K562 (cell line): ENCODE data around the gene KIFC3. TPM values are rescaled to one million over a fixed set of nuclear protein-coding genes. Genes with fewer than 3 reads are reported as not detected.

Source experiments
- CREB1 ChIP-seq, 2 experiments: sonication (generic) in 1 of 2; formaldehyde crosslinking in 1 of 2; IDR thresholded peaks; 2 replicates each; pipeline versions ENCODE4 v1.6.1 to v1.8.0; 2012 to 2022; ENCODE audit warnings: inconsistent platforms in 1 of 2, mild to moderate bottlenecking in 1 of 2, missing genetic modification reagents in 1 of 2, moderate library complexity in 1 of 2
- DACH1 ChIP-seq: fragments of 450-650 bp; IDR thresholded peaks from 2 replicates; pipeline ENCODE4 v1.6.1; 2018; ENCODE audit not compliant: partially characterized antibody
- EP300 ChIP-seq: IDR thresholded peaks from 2 replicates; pipeline ENCODE4 v1.6.1; 2012; ENCODE audit warnings: low read length, improper control_type of control experiment
- FOXJ3 ChIP-seq: sonication (generic); formaldehyde crosslinking; IDR thresholded peaks from 2 replicates; pipeline ENCODE4 v1.4.0; 2020; ENCODE audit warnings: mild to moderate bottlenecking, missing genetic modification reagents
- HEY1 ChIP-seq: fragments of 250-450 bp; sonication (Bioruptor Pico); IDR thresholded peaks from 2 replicates; pipeline ENCODE4 v1.5.0; 2020; ENCODE audit warnings: mild to moderate bottlenecking, moderate library complexity, borderline replicate concordance
- HIVEP1 ChIP-seq: fragments of 250-450 bp; sonication (Bioruptor Pico); IDR thresholded peaks from 2 replicates; pipeline ENCODE4 v1.4.0; 2020; ENCODE audit warnings: mild to moderate bottlenecking
- HNRNPLL ChIP-seq: fragments of 200-400 bp; formaldehyde crosslinking; IDR thresholded peaks from 2 replicates; pipeline ENCODE4 v1.6.1; 2017; ENCODE audit warnings: low read length, low read depth, mild to moderate bottlenecking; ENCODE audit not compliant: poor library complexity, severe bottlenecking
- KAT2B ChIP-seq: IDR thresholded peaks from one replicate; pipeline ENCODE4 v1.6.1; 2012; ENCODE audit warnings: low read depth, mild to moderate bottlenecking, control low read depth, inconsistent platforms, low read length, moderate library complexity
- KDM1A ChIP-seq, 2 experiments: fragments of 450-650 bp; IDR thresholded peaks; 2 replicates each; pipeline ENCODE4 v1.6.1; 2016; ENCODE audit warnings: mild to moderate bottlenecking in 2 of 2
- KDM4B ChIP-seq, 2 experiments: fragments of 450-650 bp in 1 of 2; sonication (generic) in 1 of 2; IDR thresholded peaks; 2 replicates each; pipeline ENCODE4 v1.6.1; 2016 to 2017; ENCODE audit warnings: borderline replicate concordance in 2 of 2, antibody characterized with exemption in 1 of 2, low read depth in 1 of 2, mild to moderate bottlenecking in 1 of 2
- PHF20 ChIP-seq: fragments of 450-650 bp; IDR thresholded peaks from 2 replicates; pipeline ENCODE4 v1.6.1; 2018; ENCODE audit not compliant: partially characterized antibody
- RB1 ChIP-seq: fragments of 450-650 bp; IDR thresholded peaks from 2 replicates; pipeline ENCODE4 v1.6.1; 2017; ENCODE audit warnings: low read depth, mild to moderate bottlenecking
- SNRNP70 ChIP-seq: fragments of 200-400 bp; formaldehyde crosslinking; optimal IDR thresholded peaks from 2 replicates; pipeline ENCODE3; 2017; ENCODE audit warnings: low read depth, low read length
- STAT5B ChIP-seq: fragments of 250-450 bp; sonication (Bioruptor Pico); IDR thresholded peaks from 2 replicates; pipeline ENCODE4 v1.8.0; 2021; ENCODE audit warnings: mild to moderate bottlenecking, inconsistent platforms
- TRIM24 ChIP-seq, 2 experiments: fragments of 450-650 bp; IDR thresholded peaks; 2 replicates each; pipeline ENCODE4 v1.6.1; 2016
- ZNF197 ChIP-seq: fragments of 200-800 bp; sonication (Bioruptor generic); IDR thresholded peaks from 2 replicates; pipeline ENCODE4 v1.6.1; 2016; ENCODE audit warnings: low read depth, missing genetic modification characterization, missing compliant biosample characterization
- ZNF41 ChIP-seq: fragments of 250-450 bp; sonication (Bioruptor Pico); conservative IDR thresholded peaks from 2 replicates; pipeline ENCODE4 v1.4.0; 2020; ENCODE audit warnings: mild to moderate bottlenecking
- ZNF644 ChIP-seq: fragments of 200-800 bp; sonication (Bioruptor generic); IDR thresholded peaks from 2 replicates; pipeline ENCODE4 v1.6.1; 2016; ENCODE audit warnings: low read depth, missing genetic modification characterization, missing compliant biosample characterization
- ZNF668 ChIP-seq: fragments of 250-450 bp; sonication (Bioruptor Pico); IDR thresholded peaks from 2 replicates; pipeline ENCODE4 v1.8.0; 2022; ENCODE audit warnings: mild to moderate bottlenecking, inconsistent platforms
- ZNF76 ChIP-seq: fragments of 250-450 bp; sonication (Bioruptor Pico); IDR thresholded peaks from 2 replicates; pipeline ENCODE4 v1.4.0; 2020; ENCODE audit warnings: mild to moderate bottlenecking, moderate library complexity, borderline replicate concordance
- polyA plus RNA-seq, 8 experiments: library from polyadenylated mRNA; depleted of rRNA in 4 of 8; stranded (reverse) in 5 of 8; unstranded in 3 of 8; fragments of >200 nt; fragmentation: Nextera tagmentation in 2 of 8; fragmentation: Illumina TruSeq in 1 of 8; extraction: Ambion mirVana in 2 of 8; extraction: Trizol in 1 of 8; gene quantifications; 2 replicates each; pipeline versions ENCODE4 v1.2.1 to v1.2.3, GENCODE V29; 2011 to 2014; ENCODE audit warnings: inconsistent platforms in 1 of 8, missing spikeins in 1 of 8
- total RNA-seq, 7 experiments: library from RNA; depleted of rRNA in 6 of 7; stranded (reverse); fragments of >200 nt in 6 of 7; fragmentation: Illumina TruSeq in 2 of 7; extraction: Trizol in 2 of 7; gene quantifications; 2 replicates each; pipeline versions ENCODE4 v1.2.1 to v1.2.3, GENCODE V29; 2011 to 2021; ENCODE audit warnings: low replicate concordance in 1 of 7
- TF ChIP-seq, protein P1 (sequence below): sonication (generic); formaldehyde crosslinking; IDR thresholded peaks from 2 replicates; pipeline ENCODE4 v1.8.0; 2022; ENCODE audit warnings: missing genetic modification reagents, mild to moderate bottlenecking, moderate library complexity, borderline replicate concordance
- TF ChIP-seq, protein P2 (sequence below): sonication (generic); formaldehyde crosslinking; IDR thresholded peaks from 2 replicates; pipeline ENCODE4 v1.4.0; 2020; ENCODE audit warnings: mild to moderate bottlenecking, missing genetic modification reagents
- TF ChIP-seq, protein P3 (sequence below): sonication (generic); formaldehyde crosslinking; IDR thresholded peaks from 2 replicates; pipeline ENCODE4 v1.8.0; 2022; ENCODE audit warnings: mild to moderate bottlenecking, missing genetic modification reagents
- TF ChIP-seq, protein P4 (sequence below): sonication (generic); formaldehyde crosslinking; IDR thresholded peaks from 2 replicates; pipeline ENCODE4 v1.8.0; 2022; ENCODE audit warnings: mild to moderate bottlenecking, missing genetic modification reagents, borderline replicate concordance

The KIFC3 gene
- total and polyA plus RNA-seq, 9 of the 15 experiments (the other 6 are each of a cell fraction or from before 2014, with no cell fraction given): 0.23 to 105 (median 26.2) TPM

GRCh38 chr16:57735755-57736418 is 66.4 kb downstream of the KIFC3 start, which contains the start of gene KATNB1 (continued):
- TF ChIP-seq DACH1: peak; percentile 23
- no peak for TF ChIP-seq CREB1 (IDR thresholded peaks at IDR 0.05)
- TF ChIP-seq CREB1 (CRISPR knock-in tag; IDR thresholded peaks at IDR 0.05): no peak
- TF ChIP-seq, protein P1, sequence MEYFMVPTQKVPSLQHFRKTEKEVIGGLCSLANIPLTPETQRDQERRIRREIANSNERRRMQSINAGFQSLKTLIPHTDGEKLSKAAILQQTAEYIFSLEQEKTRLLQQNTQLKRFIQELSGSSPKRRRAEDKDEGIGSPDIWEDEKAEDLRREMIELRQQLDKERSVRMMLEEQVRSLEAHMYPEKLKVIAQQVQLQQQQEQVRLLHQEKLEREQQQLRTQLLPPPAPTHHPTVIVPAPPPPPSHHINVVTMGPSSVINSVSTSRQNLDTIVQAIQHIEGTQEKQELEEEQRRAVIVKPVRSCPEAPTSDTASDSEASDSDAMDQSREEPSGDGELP (CRISPR knock-in tag): peak; percentile 2; the same call in 1 of the 2 replicates
- TF ChIP-seq TRIM24 (IDR thresholded peaks at IDR 0.05): no peak
- TF ChIP-seq, protein P2, sequence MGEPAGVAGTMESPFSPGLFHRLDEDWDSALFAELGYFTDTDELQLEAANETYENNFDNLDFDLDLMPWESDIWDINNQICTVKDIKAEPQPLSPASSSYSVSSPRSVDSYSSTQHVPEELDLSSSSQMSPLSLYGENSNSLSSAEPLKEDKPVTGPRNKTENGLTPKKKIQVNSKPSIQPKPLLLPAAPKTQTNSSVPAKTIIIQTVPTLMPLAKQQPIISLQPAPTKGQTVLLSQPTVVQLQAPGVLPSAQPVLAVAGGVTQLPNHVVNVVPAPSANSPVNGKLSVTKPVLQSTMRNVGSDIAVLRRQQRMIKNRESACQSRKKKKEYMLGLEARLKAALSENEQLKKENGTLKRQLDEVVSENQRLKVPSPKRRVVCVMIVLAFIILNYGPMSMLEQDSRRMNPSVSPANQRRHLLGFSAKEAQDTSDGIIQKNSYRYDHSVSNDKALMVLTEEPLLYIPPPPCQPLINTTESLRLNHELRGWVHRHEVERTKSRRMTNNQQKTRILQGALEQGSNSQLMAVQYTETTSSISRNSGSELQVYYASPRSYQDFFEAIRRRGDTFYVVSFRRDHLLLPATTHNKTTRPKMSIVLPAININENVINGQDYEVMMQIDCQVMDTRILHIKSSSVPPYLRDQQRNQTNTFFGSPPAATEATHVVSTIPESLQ (CRISPR knock-in tag): peak; percentile 37; the same call in 1 of the 2 replicates
- no peak for TF ChIP-seq FOXJ3 (CRISPR knock-in tag)
- no peak for TF ChIP-seq ZNF197 (CRISPR knock-in tag)
- TF ChIP-seq RB1: 0 out of 2 replicates have a peak, but pooled peaks have one; percentile 54
- TF ChIP-seq EP300: no peak
- TF ChIP-seq HEY1: no peak
- no peak for TF ChIP-seq HIVEP1 (CRISPR knock-in tag)
- TF ChIP-seq KDM4B (IDR thresholded peaks at IDR 0.05; ENCODE audit: borderline replicate concordance in 2 of 2, low read depth in 1 of 2): no peak
- TF ChIP-seq KDM1A (IDR thresholded peaks at IDR 0.05): no peak
- TF ChIP-seq, protein P3, sequence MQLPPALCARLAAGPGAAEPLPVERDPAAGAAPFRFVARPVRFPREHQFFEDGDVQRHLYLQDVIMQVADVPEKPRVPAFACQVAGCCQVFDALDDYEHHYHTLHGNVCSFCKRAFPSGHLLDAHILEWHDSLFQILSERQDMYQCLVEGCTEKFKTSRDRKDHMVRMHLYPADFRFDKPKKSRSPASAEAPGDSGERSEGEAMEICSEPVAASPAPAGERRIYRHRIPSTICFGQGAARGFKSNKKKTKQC: 0 out of 2 replicates have a peak, but pooled peaks have one; percentile 31
- TF ChIP-seq PHF20: no peak
- no peak for TF ChIP-seq KAT2B
- TF ChIP-seq ZNF76 (CRISPR knock-in tag): no peak
- no peak for TF ChIP-seq STAT5B (CRISPR knock-in tag)
- TF ChIP-seq ZNF668 (CRISPR knock-in tag): no peak
- no peak for TF ChIP-seq ZNF41 (CRISPR knock-in tag)
- TF ChIP-seq, protein P4, sequence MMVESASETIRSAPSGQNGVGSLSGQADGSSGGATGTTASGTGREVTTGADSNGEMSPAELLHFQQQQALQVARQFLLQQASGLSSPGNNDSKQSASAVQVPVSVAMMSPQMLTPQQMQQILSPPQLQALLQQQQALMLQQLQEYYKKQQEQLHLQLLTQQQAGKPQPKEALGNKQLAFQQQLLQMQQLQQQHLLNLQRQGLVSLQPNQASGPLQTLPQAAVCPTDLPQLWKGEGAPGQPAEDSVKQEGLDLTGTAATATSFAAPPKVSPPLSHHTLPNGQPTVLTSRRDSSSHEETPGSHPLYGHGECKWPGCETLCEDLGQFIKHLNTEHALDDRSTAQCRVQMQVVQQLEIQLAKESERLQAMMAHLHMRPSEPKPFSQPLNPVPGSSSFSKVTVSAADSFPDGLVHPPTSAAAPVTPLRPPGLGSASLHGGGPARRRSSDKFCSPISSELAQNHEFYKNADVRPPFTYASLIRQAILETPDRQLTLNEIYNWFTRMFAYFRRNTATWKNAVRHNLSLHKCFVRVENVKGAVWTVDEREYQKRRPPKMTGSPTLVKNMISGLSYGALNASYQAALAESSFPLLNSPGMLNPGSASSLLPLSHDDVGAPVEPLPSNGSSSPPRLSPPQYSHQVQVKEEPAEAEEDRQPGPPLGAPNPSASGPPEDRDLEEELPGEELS (CRISPR knock-in tag): no peak
- no peak for TF ChIP-seq ZNF644 (tag)
- no peak for TF ChIP-seq SNRNP70
- TF ChIP-seq HNRNPLL: no peak
